Gastrocnemius medialis (tissue), 4 donors: ENCODE measurements around the gene AMY1C. TPM values are rescaled to one million over a fixed set of nuclear protein-coding genes. Genes with fewer than 3 reads are reported as not detected.

Experiments used
- total RNA-seq, 4 donors: library from RNA; depleted of rRNA; stranded (reverse); fragments of >200 nt; gene quantifications; one replicate each; pipeline versions ENCODE4 v1.1.0 to v1.2.3, GENCODE V29; 2016

Gene AMY1C
- total RNA-seq, 4 donors from 2014 or later: not detected

Other genes starting within 250 kb of the AMY1C start
- 10 to 100 TPM in 2 of 4 donors, 1 to 10 TPM in 2; 6.5 to 55.2 (median 29.8) TPM for gene RNPC3, start 224.2 kb upstream of the AMY1C start, total RNA-seq
- 10 to 100 TPM in 3 of 4 donors, 1 to 10 TPM in 1; 9.7 to 70.8 (median 25.4) TPM for gene AMY2B, start 178.3 kb upstream of the AMY1C start, total RNA-seq
- not detected for gene AMY2A, start 132.5 kb upstream of the AMY1C start, total RNA-seq
- gene AMY1A, start 94.1 kb upstream of the AMY1C start, total RNA-seq: not detected
- not detected for gene AMY1B, start 53.7 kb upstream of the AMY1C start, total RNA-seq